Ecto neural progenitor cell (in vitro differentiated cells): ENCODE data around the gene GDF7.

Source experiments
- DNase-seq: peaks from one replicate; pipeline ENCODE4 v3.0.0-alpha.2; 2018; ENCODE audit warnings: low spot score

The GDF7 gene

GRCh38 chr2:20629181-20629580 lies 37.8 kb upstream of the GDF7 start:
- DNase-seq: no peak

- no peak for DNase-seq
Observed at GRCh38 chr2:20629581-20630171, 37.3 kb upstream of the GDF7 start.

GRCh38 chr2:20630967-20631366 lies 36.0 kb upstream of the GDF7 start:
- no peak for DNase-seq

- no peak for DNase-seq
Observed at GRCh38 chr2:20631617-20632307, 35.2 kb upstream of the GDF7 start.

- DNase-seq: no peak
Observed at GRCh38 chr2:20632446-20632990, 34.4 kb upstream of the GDF7 start.

- no peak for DNase-seq
Observed at GRCh38 chr2:20633001-20633400, 33.9 kb upstream of the GDF7 start.

- no peak for DNase-seq
Observed at GRCh38 chr2:20633794-20634506, 33.0 kb upstream of the GDF7 start.

- DNase-seq: no peak
Observed at GRCh38 chr2:20634507-20635112, 32.3 kb upstream of the GDF7 start.

GRCh38 chr2:20635113-20635510 lies 31.8 kb upstream of the GDF7 start:
- no peak for DNase-seq

GRCh38 chr2:20635675-20636584 lies 31.0 kb upstream of the GDF7 start:
- DNase-seq: peak; percentile 94

- DNase-seq: no peak
Observed at GRCh38 chr2:20637147-20637546, 29.8 kb upstream of the GDF7 start.

- DNase-seq: no peak
Observed at GRCh38 chr2:20638014-20638413, 28.9 kb upstream of the GDF7 start.

- no peak for DNase-seq
Observed at GRCh38 chr2:20638646-20639430, 28.1 kb upstream of the GDF7 start.

GRCh38 chr2:20640411-20641122 lies 26.4 kb upstream of the GDF7 start:
- DNase-seq: no peak

GRCh38 chr2:20641123-20641985 lies 25.6 kb upstream of the GDF7 start:
- DNase-seq: no peak

GRCh38 chr2:20642055-20642971 lies 24.6 kb upstream of the GDF7 start:
- DNase-seq: peak; percentile 89

GRCh38 chr2:20643060-20643459 lies 23.9 kb upstream of the GDF7 start:
- DNase-seq: no peak

- no peak for DNase-seq
Observed at GRCh38 chr2:20643826-20644225, 23.1 kb upstream of the GDF7 start.
